ENCODE measurements around the gene NAT10. TPM values are rescaled to one million over a fixed set of nuclear protein-coding genes. Genes with fewer than 3 reads are reported as not detected.

NAT10 gene
- total and polyA plus RNA-seq, 4 experiments from 2014 or later, result 28.0 to 81.5 (median 61.4) TPM

DNA sequence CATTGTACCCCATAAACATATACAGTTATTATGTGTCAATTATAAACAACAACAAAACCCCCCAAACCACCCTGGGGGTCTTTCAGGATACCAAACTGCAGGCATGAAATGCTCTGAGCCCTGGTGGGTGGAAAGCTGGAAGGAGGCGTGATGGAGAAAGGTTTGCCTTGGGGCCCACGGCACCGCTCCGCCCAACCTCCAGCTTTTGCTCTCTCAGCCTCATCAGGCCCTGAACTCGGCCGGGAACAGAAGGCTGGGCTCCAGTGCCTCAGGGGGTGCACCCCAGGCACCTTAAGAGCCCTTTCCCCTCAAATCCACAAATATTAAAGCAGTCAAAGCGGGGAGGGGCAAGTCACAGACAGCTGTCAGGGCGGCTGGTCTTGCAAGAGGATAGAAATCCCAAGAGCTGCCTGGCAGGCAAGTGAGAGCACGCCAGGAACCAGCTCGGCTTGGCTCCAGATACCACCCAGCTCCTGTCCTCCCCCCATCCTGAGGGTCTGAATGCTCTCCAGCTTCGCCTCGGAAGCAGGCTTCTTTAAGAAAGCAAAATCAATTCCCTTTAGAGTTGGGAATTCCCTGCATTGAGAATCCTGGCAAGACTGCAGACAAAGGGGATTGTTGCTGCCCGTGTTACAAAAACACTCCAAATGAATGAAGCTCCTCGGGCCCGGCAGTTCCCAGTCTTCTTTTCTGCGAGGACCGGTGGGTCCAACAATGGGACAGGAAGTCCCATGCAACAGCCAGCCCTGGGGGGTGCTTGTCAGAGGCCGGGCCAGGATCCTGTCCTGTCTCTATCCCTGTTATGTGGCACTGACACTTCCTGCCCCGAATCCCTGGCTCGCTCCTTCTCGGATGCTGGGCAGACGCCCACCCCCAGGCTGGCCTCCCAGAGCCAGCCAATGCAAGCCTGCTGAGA, 80.8 kb downstream of the NAT10 start:
- Histone ChIP-seq H3K4me1 (ENCODE audit: insufficient read depth, low read length) (no peaks in the 10 kb centered on the region), H3K4me3 (ENCODE audit: low read length in 2 of 2) (no peak overlapping the region), H3K27ac (ENCODE audit: low read depth, low read length) (no peak overlapping the region), H3K27me3 (ENCODE audit: insufficient read depth, low read length) (no peaks in the 10 kb centered on the region), H3K9me3 (ENCODE audit: control insufficient read depth in 1 of 2, low read length in 2 of 2) (no peaks in the 10 kb centered on the region), H3K36me3 (ENCODE audit: insufficient read depth, low read length) (no peaks in the 10 kb centered on the region)
- intact Hi-C loops (cut with micrococcal nuclease), result no loop called here
- Mint-ChIP-seq H3K9me3 (no peaks in the 10 kb centered on the region), H3K4me3 (no peak overlapping the region), H3K36me3 (no peaks in the 10 kb centered on the region), H3K27ac (no peak overlapping the region), H3K4me1 (peaks cover 0 to 2% (median 0%) of the 10 kb centered on the region in 4 donors), H3K27me3 (peaks cover 0 to 1% of the 10 kb centered on the region in 2 donors)
- DNase-seq, result no peak
- ChIA-PET CTCF (ENCODE audit: partially characterized antibody) (interaction anchor here (1.2 to 6.0 kb wide), 2 partner anchors 12 to 35 kb away, joined by 3 to 44 read pairs; no protein-coding TSS in a partner anchor), POLR2A (ENCODE audit: partially characterized antibody) (no interaction called here)

DNA sequence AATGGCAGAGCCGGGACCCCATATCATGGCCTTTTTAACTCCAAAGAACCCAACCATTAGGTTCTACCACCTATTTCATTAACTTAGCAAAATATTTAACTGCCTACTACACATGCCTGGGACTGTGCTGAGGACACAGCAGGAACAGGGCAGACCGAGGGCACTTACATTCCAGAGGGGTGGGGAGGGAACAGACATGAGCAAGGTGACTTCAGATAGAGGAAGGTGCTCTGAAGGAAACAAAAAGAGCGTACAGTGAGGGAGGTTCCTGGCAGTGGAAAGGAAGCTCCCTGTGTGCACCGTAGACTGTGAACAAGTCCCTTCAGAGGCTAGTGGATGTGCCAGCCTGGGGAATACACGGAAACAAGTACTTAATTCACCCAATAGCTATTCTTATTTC, 82.8 kb downstream of the NAT10 start:
- Mint-ChIP-seq H3K27ac (peak overlapping the region in 1 of 7 donors; percentile 3), H3K36me3 (no peaks in the 10 kb centered on the region), H3K9me3 (no peaks in the 10 kb centered on the region), H3K4me1 (peaks cover 0 to 2% (median 0%) of the 10 kb centered on the region in 4 donors), H3K4me3 (no peak overlapping the region), H3K27me3 (peaks cover 0 to 1% of the 10 kb centered on the region in 2 donors)
- CTCF ChIA-PET (ENCODE audit: partially characterized antibody), result interaction anchor here (6.0 kb wide), 1 partner anchor 14 kb away, joined by 44 read pairs; no protein-coding TSS in a partner anchor
- no peaks in the 10 kb centered on the region for H3K36me3 ChIP-seq (ENCODE audit: insufficient read depth, low read length)
- DNase-seq, result no peak
- POLR2A ChIA-PET (ENCODE audit: partially characterized antibody), result no interaction called here
- H3K4me1 ChIP-seq (ENCODE audit: insufficient read depth, low read length), result no peaks in the 10 kb centered on the region
- H3K4me3 ChIP-seq (ENCODE audit: low read length in 2 of 2), result no peak overlapping the region
- intact Hi-C loops (cut with micrococcal nuclease), result no loop called here
- H3K27ac ChIP-seq (ENCODE audit: low read depth, low read length), result no peak overlapping the region
- no peaks in the 10 kb centered on the region for H3K9me3 ChIP-seq (ENCODE audit: control insufficient read depth in 1 of 2, low read length in 2 of 2)
- no peaks in the 10 kb centered on the region for H3K27me3 ChIP-seq (ENCODE audit: insufficient read depth, low read length)

DNA sequence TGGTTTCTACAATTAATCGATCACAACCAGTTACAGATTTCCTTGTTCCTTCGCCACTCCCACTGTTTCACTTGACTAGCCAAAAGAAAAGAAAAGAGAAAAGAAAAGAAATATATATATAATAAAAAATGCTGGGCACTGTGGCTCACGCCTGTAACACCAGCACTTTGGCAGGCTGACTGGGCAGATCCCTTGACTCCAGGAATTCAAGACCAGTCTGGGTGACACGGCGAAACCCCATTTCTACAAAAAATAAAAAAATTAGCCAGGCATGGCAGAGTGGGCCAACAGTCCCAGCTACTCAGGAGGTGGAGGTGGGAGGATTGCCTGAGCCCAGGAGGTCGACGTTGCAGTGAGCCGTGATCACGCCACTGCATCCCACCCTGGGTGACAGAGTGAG, 83.8 kb downstream of the NAT10 start:
- H3K4me3 ChIP-seq (ENCODE audit: low read length in 2 of 2), result no peak overlapping the region
- no peak overlapping the region for H3K4me3 Mint-ChIP-seq
- H3K4me1 ChIP-seq (ENCODE audit: insufficient read depth, low read length), result no peaks in the 10 kb centered on the region
- H3K36me3 ChIP-seq (ENCODE audit: insufficient read depth, low read length), result no peaks in the 10 kb centered on the region
- peaks cover 0 to 1% of the 10 kb centered on the region in 2 donors for H3K27me3 Mint-ChIP-seq
- H3K36me3 Mint-ChIP-seq, result no peaks in the 10 kb centered on the region
- ChIA-PET CTCF (ENCODE audit: partially characterized antibody) (interaction anchor here (6.0 kb wide), 1 partner anchor 15 kb away, joined by 44 read pairs; no protein-coding TSS in a partner anchor), POLR2A (ENCODE audit: partially characterized antibody) (no interaction called here)
- H3K4me1 Mint-ChIP-seq, result peaks cover 0 to 2% (median 0%) of the 10 kb centered on the region in 4 donors
- intact Hi-C loops (cut with micrococcal nuclease), result no loop called here
- H3K27ac Mint-ChIP-seq, result no peak overlapping the region
- no peaks in the 10 kb centered on the region for H3K27me3 ChIP-seq (ENCODE audit: insufficient read depth, low read length)
- no peak for DNase-seq
- no peaks in the 10 kb centered on the region for H3K9me3 Mint-ChIP-seq
- no peaks in the 10 kb centered on the region for H3K9me3 ChIP-seq (ENCODE audit: control insufficient read depth in 1 of 2, low read length in 2 of 2)
- H3K27ac ChIP-seq (ENCODE audit: low read depth, low read length), result no peak overlapping the region

DNA sequence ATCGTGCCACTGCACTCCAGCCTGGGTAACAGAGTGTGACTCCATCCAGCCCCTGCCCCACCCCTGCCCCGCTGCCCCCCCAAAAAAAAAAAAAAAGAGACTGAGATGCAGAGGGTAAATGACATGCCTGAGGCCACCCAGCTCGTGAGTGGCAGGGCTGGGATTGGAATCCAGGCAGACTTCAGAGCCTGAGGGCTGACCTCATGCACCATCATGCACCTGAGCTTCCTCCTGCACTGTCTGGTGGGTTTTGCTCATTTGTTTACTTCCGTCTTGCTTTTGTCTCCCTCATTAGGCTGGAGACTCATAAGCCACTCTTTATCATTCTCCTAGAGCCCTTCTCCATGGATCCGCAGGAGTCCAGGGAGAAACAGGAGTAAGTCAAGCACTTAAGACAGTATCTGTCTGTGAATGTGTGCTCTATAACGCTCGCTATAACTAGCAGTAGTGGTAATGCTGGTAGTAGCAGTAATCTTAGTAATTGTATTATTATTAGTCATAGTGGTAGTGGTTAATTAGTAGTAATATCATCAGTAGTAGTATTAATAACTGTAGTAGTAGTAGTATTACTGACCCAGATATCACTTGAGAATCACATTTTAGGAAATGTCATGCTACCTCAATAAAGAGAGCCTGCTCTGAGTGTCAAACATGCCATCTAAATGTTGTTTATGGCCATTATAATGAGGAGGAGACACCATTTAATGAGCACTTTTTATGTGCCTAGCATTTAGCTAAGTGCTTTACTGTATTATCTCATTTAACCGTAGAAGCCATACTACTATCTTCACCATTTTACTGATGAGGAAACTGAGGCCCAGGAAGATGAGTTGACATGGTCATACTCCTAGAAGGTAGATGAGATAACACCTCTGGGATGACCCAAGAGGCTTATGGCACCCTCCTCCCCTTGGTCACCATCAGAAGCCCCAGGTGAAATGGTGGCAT, 85.0 kb downstream of the NAT10 start:
- Mint-ChIP-seq H3K27me3 (peaks cover 0 to 1% of the 10 kb centered on the region in 2 donors), H3K36me3 (no peaks in the 10 kb centered on the region)
- CTCF ChIA-PET (ENCODE audit: partially characterized antibody), result no interaction called here

DNA sequence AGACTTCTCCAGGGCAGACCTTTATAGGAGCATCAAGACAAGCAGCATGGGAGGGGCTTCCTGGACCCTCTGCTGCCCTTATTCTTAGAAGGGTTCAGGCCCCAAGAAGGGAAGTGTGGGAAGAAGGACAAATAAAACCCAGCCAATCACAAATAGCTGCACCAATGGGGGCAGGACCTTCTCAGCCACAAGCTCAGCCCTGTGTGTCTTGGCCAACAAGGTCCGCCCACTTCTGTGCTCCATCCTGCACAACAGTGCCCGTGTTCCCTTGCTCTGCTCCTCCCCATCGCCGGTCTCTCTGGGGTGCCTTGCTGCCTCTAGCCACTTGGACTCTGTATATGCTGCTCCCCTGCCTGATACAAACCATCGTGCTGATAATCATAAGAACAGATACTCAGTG, 86.1 kb downstream of the NAT10 start:
- Mint-ChIP-seq H3K4me1 (peaks cover 0 to 2% (median 0%) of the 10 kb centered on the region in 4 donors), H3K27ac (no peak overlapping the region), H3K36me3 (no peaks in the 10 kb centered on the region), H3K9me3 (no peaks in the 10 kb centered on the region), H3K4me3 (no peak overlapping the region), H3K27me3 (peaks cover 0 to 1% of the 10 kb centered on the region in 2 donors)
- no peaks in the 10 kb centered on the region for H3K9me3 ChIP-seq (ENCODE audit: control insufficient read depth in 1 of 2, low read length in 2 of 2)
- no peaks in the 10 kb centered on the region for H3K27me3 ChIP-seq (ENCODE audit: insufficient read depth, low read length)
- H3K4me1 ChIP-seq (ENCODE audit: insufficient read depth, low read length), result no peaks in the 10 kb centered on the region
- ChIA-PET CTCF (ENCODE audit: partially characterized antibody) (no interaction called here), POLR2A (ENCODE audit: partially characterized antibody) (no interaction called here)
- intact Hi-C loops (cut with micrococcal nuclease), result no loop called here
- DNase-seq, result no peak
- H3K4me3 ChIP-seq (ENCODE audit: low read length in 2 of 2), result no peak overlapping the region
- H3K36me3 ChIP-seq (ENCODE audit: insufficient read depth, low read length), result no peaks in the 10 kb centered on the region
- no peak overlapping the region for H3K27ac ChIP-seq (ENCODE audit: low read depth, low read length)

More for the DNA sequence above, 85.0 kb downstream of the NAT10 start:
- intact Hi-C loops (cut with micrococcal nuclease), result no loop called here
- Histone ChIP-seq H3K27ac (ENCODE audit: low read depth, low read length) (no peak overlapping the region), H3K4me3 (ENCODE audit: low read length in 2 of 2) (no peak overlapping the region), H3K36me3 (ENCODE audit: insufficient read depth, low read length) (no peaks in the 10 kb centered on the region), H3K27me3 (ENCODE audit: insufficient read depth, low read length) (no peaks in the 10 kb centered on the region), H3K4me1 (ENCODE audit: insufficient read depth, low read length) (no peaks in the 10 kb centered on the region), H3K9me3 (ENCODE audit: control insufficient read depth in 1 of 2, low read length in 2 of 2) (no peaks in the 10 kb centered on the region)
- DNase-seq, result no peak
- H3K27ac Mint-ChIP-seq, result no peak overlapping the region
- peaks cover 0 to 2% (median 0%) of the 10 kb centered on the region in 4 donors for H3K4me1 Mint-ChIP-seq
- POLR2A ChIA-PET (ENCODE audit: partially characterized antibody), result no interaction called here
- no peak overlapping the region for H3K4me3 Mint-ChIP-seq
- no peaks in the 10 kb centered on the region for H3K9me3 Mint-ChIP-seq

DNA sequence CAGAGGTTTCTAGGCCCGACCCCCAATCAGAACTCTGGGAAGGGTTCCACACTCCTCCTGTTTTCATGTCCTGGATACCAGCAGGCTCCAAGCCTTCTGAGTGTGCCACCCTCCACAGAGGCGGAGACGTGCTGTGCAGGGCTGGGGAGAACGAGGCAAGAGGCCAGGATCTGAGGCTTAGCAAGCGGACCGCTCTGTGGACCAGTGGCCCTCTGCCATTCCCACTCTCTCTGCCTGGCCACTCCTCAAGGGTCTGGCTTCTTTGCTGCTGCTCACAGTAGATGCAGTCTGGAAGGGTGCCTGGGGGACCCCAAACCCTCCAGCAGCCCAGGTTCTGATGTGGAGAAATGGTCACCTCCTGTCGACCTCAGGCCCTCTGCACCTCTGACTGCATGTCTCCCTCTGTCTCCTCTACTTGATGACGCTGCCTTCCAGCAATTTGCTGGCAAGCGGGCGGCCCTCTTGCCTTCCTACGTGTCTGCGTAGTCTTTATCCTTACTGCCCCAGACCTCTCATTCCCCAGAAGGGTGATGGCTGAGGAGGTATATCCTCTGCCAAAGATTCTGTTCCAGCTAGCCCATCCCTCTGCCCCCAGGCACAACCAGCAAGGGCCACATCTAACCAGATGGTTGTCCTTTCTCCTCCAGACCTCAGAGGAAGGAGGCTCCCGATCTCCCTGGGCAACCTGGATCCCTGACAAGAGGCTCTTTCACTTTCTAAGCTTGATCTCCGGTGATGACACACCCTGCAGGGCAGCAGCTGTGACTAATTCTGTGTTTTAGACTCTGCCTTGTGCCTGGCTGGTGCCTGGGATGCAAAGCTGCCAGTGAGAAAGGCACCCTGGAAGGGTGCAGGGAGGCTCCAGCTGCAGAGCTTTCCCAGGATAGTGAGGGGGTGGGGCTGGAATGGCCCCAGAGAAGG, 87.3 kb downstream of the NAT10 start:
- H3K27ac ChIP-seq (ENCODE audit: low read depth, low read length), result no peak overlapping the region
- Mint-ChIP-seq H3K4me3 (no peak overlapping the region), H3K9me3 (no peaks in the 10 kb centered on the region), H3K4me1 (peaks cover 0 to 2% (median 0%) of the 10 kb centered on the region in 4 donors), H3K36me3 (no peaks in the 10 kb centered on the region), H3K27ac (no peak overlapping the region), H3K27me3 (peaks cover 0 to 1% of the 10 kb centered on the region in 2 donors)
- no peaks in the 10 kb centered on the region for H3K36me3 ChIP-seq (ENCODE audit: insufficient read depth, low read length)
- CTCF ChIA-PET (ENCODE audit: partially characterized antibody), result interaction anchor here (0.6 kb wide), 1 partner anchor 183 kb away, joined by 3 read pairs; no protein-coding TSS in a partner anchor
- intact Hi-C loops (cut with micrococcal nuclease), result no loop called here
- H3K4me1 ChIP-seq (ENCODE audit: insufficient read depth, low read length), result no peaks in the 10 kb centered on the region
- POLR2A ChIA-PET (ENCODE audit: partially characterized antibody), result no interaction called here
- H3K4me3 ChIP-seq (ENCODE audit: low read length in 2 of 2), result no peak overlapping the region
- DNase-seq, result no peak
- H3K27me3 ChIP-seq (ENCODE audit: insufficient read depth, low read length), result no peaks in the 10 kb centered on the region
- H3K9me3 ChIP-seq (ENCODE audit: control insufficient read depth in 1 of 2, low read length in 2 of 2), result no peaks in the 10 kb centered on the region

Data from CD4-positive, alpha-beta memory T cell (primary cell).